Memory B cell (primary cell): Measurements from ENCODE around the gene FOXK2.
A peak's percentile ranks its signal among the peaks of the same experiment; 100 is the strongest.

Experiments
- ATAC-seq: fragments of 150-1000 bp; cut with Tn5 transposase; 2 replicates; pipeline ENCODE4 v1.10.0; 2021; ENCODE audit warnings: low read depth, mild to moderate bottlenecking, moderate library complexity
- DNase-seq, 2 donors: peaks; one replicate each; pipeline ENCODE4 v3.0.0; 2022; ENCODE audit warnings: low spot score in 2 of 2
- H3K27ac Mint-ChIP-seq: one replicate; pipeline ENCODE4 v1.8.0; 2022; ENCODE audit warnings: mild to moderate bottlenecking, moderate library complexity, mixed read lengths
- H3K27me3 Mint-ChIP-seq: one replicate; pipeline ENCODE4 v1.8.0; 2022; ENCODE audit warnings: mixed read lengths
- H3K36me3 Mint-ChIP-seq: one replicate; pipeline ENCODE4 v1.8.0; 2022; ENCODE audit warnings: mild to moderate bottlenecking, mixed read lengths
- H3K4me1 Mint-ChIP-seq: one replicate; pipeline ENCODE4 v1.8.0; 2022; ENCODE audit warnings: mixed read lengths
- H3K4me3 Mint-ChIP-seq: one replicate; pipeline ENCODE4 v1.8.0; 2022; ENCODE audit warnings: mild to moderate bottlenecking, moderate library complexity, mixed read lengths
- H3K9me3 Mint-ChIP-seq: one replicate; pipeline ENCODE4 v1.8.0; 2022; ENCODE audit warnings: mixed read lengths

FOXK2 gene

DNA sequence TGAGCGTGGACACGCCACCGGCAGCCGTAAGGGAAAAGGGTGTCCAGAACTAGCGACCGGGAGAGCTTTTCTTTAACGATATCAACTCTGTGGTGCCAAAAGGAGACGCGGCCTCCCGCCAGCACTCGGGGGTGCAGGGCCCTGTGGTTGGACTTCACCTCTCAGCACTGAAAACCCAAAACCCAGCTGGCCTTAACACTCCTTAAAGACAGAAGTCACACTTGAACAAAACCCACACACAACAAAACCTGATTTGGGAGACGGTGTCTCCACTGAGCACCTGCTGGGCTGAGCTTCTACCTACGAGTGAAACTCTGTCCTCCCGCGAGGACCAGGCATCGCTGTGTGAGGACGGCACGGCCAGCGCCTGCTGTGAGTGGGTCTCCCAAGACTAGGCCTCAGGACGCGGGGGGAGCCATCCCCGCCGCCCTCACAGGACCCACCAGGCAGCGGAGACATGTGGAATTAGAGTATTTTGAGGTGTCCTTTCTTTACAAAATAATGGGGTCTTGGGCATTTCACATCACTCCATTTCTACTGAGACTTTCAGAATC is 82.0 kb downstream of the FOXK2 start:
- peaks cover 17% of the 10 kb centered on the region for H3K4me1 Mint-ChIP-seq

DNA sequence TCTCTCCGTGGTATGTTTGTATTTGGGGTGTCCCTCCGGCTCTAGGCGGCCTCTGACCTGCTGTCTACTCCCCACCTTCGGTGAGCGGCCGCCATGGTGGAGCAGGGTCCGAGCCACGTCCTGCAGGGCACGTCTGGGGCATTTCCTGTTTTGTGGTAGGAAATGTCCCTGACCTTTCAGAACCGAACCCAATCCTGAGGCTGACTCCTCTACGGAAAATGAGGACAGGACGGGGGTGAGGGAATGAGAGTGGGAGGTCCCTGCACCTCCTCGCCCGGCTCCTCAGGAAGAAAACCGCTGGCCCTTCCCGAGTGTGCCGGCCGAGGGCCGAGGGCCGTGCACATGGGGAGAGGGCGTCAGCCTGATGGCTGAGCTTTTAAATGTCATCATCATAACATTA is 83.0 kb downstream of the FOXK2 start:
- no peak overlapping the region for H3K4me3 Mint-ChIP-seq
- peaks cover 17% of the 10 kb centered on the region for H3K4me1 Mint-ChIP-seq
- H3K9me3 Mint-ChIP-seq = no peaks in the 10 kb centered on the region
- no peak overlapping the region for H3K27ac Mint-ChIP-seq
- ATAC-seq (no peak), DNase-seq (no peak)
- H3K36me3 Mint-ChIP-seq = peaks cover 23% of the 10 kb centered on the region
- H3K27me3 Mint-ChIP-seq = no peaks in the 10 kb centered on the region

More for the DNA sequence above, 82.0 kb downstream of the FOXK2 start:
- DNase-seq (no peak), ATAC-seq (no peak)
- no peak overlapping the region for H3K27ac Mint-ChIP-seq
- H3K27me3 Mint-ChIP-seq = no peaks in the 10 kb centered on the region
- H3K9me3 Mint-ChIP-seq = no peaks in the 10 kb centered on the region
- H3K4me3 Mint-ChIP-seq = no peak overlapping the region
- H3K36me3 Mint-ChIP-seq = peaks cover 21% of the 10 kb centered on the region

DNA sequence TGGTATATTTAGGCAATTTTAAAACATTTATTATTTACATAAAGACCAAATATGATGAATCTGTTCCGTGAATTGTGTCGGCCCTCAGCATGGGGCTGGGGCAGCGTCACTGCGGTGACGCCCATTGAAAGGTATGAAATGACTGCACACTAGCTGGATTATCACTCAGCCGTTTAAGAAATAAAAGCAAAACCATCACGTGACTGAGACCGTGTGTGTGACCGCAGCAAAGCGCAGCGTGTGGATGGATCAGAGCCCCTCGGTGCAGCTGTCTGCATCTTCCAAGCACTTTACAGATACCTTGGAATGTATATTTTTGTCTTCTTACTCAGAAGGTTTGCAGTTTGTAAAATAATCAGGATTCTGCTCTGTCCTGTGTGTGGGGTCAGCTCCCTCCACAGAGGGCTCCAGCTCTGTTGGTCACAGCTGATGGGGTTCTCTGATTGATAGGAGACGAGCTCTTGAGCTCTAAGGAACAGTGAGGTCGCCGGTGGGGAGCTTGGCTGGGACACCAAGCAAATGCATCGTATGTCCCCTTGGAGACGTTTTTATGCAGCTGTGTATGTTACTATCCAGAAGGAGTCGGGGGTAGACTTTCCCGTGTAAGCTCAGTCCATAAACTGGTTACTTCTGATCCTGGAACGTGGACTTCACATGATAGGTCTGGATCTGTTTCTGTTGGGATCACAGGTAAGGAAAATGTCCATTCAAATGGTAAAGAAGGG is 83.6 kb downstream of the FOXK2 start:
- H3K4me1 Mint-ChIP-seq = peaks cover 17% of the 10 kb centered on the region
- H3K4me3 Mint-ChIP-seq = no peak overlapping the region
- no peaks in the 10 kb centered on the region for H3K27me3 Mint-ChIP-seq
- DNase-seq (no peak), ATAC-seq (peak; percentile 21)
- peaks cover 23% of the 10 kb centered on the region for H3K36me3 Mint-ChIP-seq
- H3K27ac Mint-ChIP-seq = peak overlapping the region; percentile 75
- no peaks in the 10 kb centered on the region for H3K9me3 Mint-ChIP-seq

GRCh38 chr17:82603981-82604448 is 84.5 kb downstream of the FOXK2 start:
- no peak overlapping the region for H3K4me3 Mint-ChIP-seq
- H3K36me3 Mint-ChIP-seq = peaks cover 27% of the 10 kb centered on the region
- no peak for DNase-seq
- H3K4me1 Mint-ChIP-seq = peaks cover 17% of the 10 kb centered on the region
- peak; percentile 57 for ATAC-seq
- no peaks in the 10 kb centered on the region for H3K9me3 Mint-ChIP-seq
- H3K27ac Mint-ChIP-seq = peak overlapping the region; percentile 75
- H3K27me3 Mint-ChIP-seq = no peaks in the 10 kb centered on the region

- no peak for DNase-seq
- ATAC-seq = no peak
- peaks cover 30% of the 10 kb centered on the region for H3K36me3 Mint-ChIP-seq
- H3K4me1 Mint-ChIP-seq = peaks cover 16% of the 10 kb centered on the region
- no peaks in the 10 kb centered on the region for H3K9me3 Mint-ChIP-seq
- H3K4me3 Mint-ChIP-seq = no peak overlapping the region
- no peaks in the 10 kb centered on the region for H3K27me3 Mint-ChIP-seq
- H3K27ac Mint-ChIP-seq = peak overlapping the region; percentile 75
Observed at GRCh38 chr17:82604532-82604931, 85.0 kb downstream of the FOXK2 start.

DNA sequence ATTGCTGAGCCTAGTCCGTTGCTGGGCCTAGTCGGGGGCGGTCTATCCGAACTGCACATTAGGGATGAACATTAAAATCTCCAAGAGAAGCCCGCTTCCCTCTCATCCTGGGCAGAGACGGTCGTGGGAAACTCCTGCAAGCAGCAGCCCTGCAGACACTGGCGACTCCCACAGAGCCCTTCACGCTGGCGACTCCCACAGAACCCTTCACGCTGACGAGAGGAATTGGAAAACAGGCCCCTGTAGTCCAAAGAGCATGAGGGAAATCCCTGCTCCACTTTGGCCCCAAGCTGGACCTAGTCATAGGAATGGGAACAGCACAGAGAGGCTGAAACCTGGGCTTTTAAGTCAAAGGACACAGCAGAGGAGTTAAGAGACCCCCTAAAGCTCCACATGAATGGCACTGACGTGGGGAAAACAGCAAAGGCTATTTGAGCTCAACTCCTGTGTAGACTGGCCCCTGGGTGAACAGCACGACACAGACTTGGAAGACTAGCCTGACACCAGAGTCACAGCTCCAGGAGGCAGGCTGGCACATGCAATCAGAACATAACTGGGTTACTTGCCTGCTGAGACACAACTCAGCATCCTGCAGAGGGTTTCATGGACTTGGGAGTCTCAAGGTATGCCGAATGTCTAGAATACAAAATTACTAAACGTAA is 86.5 kb downstream of the FOXK2 start:
- ATAC-seq (no peak), DNase-seq (no peak)
- Mint-ChIP-seq H3K4me1 (peaks cover 8% of the 10 kb centered on the region), H3K4me3 (no peak overlapping the region), H3K27me3 (no peaks in the 10 kb centered on the region), H3K27ac (no peak overlapping the region), H3K9me3 (no peaks in the 10 kb centered on the region), H3K36me3 (peaks cover 33% of the 10 kb centered on the region)

GRCh38 chr17:82608816-82609215 is 89.3 kb downstream of the FOXK2 start:
- Mint-ChIP-seq H3K4me1 (peaks cover 2% of the 10 kb centered on the region), H3K27me3 (no peaks in the 10 kb centered on the region), H3K4me3 (no peak overlapping the region), H3K27ac (no peak overlapping the region), H3K36me3 (peaks cover 29% of the 10 kb centered on the region), H3K9me3 (no peaks in the 10 kb centered on the region)
- DNase-seq (no peak), ATAC-seq (no peak)

- ATAC-seq = no peak
- no peaks in the 10 kb centered on the region for H3K27me3 Mint-ChIP-seq
- H3K9me3 Mint-ChIP-seq = no peaks in the 10 kb centered on the region
- H3K4me3 Mint-ChIP-seq = no peak overlapping the region
- no peaks in the 10 kb centered on the region for H3K4me1 Mint-ChIP-seq
- H3K36me3 Mint-ChIP-seq = peaks cover 27% of the 10 kb centered on the region
- no peak for DNase-seq
- peak overlapping the region; percentile 50 for H3K27ac Mint-ChIP-seq
Observed at GRCh38 chr17:82609655-82610054, 90.1 kb downstream of the FOXK2 start.

DNA sequence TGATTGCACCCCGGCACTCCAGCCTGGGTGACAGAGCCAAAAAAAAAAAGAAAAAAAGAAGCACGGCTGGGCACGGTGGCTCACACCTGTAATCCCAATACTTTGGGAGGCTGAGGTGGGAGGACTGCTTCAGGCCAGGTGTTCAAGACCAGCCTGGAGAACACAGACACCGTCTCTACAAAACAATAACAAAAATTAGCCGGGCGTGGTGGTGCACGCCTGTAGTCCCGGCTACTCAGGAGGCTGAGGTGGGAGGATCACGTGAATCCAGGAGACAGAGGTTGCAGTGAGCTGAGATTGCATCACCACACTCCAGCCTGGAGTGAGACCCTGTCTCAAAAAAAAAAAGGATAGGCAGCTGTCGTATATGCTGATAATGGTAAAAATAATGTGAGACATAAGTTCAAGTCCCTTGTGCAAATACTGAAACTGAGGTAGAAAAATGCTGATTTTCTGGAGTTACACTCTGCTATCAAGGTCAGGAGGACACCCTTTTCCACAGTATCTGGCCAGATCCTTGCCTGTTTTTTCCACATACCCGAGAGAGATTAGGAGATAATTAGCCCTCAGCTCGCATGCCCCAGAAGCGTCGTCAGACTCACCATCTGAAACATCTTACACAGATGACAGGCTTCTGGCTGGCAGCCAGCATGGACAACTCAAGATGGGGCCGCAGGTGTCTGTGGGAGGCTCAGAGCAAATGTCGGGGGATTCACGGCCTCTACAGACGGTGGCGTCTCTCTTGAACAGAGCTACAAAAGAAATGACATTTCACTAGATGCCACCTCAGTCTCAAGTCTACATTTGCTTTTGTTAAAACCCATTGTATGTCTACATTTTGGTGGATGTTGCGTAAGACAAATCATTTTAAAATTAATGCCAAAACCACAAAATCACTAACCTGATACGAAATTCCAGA is 91.9 kb downstream of the FOXK2 start:
- no peak overlapping the region for H3K4me3 Mint-ChIP-seq
- no peak overlapping the region for H3K27ac Mint-ChIP-seq
- DNase-seq = no peak
- H3K4me1 Mint-ChIP-seq = no peaks in the 10 kb centered on the region
- H3K9me3 Mint-ChIP-seq = no peaks in the 10 kb centered on the region
- no peaks in the 10 kb centered on the region for H3K27me3 Mint-ChIP-seq
- no peak for ATAC-seq
- peaks cover 33% of the 10 kb centered on the region for H3K36me3 Mint-ChIP-seq

DNA sequence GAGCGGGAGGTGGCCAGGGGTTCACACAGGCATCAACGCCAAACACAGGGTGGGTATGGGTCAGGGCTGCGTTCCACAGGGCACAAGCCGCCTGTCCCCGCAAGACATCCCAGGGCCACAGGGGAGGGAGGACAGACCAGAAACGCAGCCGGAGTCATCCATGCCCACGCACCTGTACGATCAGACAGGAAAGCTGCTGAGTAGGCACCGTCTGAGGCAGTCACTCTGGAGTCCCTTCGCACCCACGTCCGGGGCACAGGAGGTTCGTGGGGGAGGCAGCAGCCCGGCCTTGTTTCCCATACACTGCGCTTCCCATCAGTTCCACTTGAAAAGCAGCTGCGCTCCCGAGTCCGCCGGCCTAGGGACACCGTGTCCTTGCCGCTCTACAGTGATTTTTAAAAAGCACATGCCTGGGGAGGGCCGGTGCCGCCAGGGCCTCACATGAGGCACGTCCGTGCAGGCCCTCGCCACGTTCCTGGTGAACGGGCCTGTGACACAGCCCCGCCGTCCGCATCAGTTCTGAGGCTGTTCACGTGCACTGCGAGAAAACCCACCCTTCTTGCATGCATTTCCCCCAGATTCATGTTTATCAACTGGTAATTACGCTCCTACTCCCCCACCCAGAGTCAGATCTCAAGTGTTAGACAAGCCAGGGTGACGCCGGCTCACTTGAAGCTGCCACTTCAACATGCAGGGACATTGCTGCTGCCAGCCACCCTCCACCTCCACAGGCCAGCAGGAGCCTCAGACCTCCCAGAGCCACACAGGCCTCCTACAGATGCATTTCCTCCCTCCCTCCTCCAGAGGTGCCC is 94.0 kb downstream of the FOXK2 start:
- Mint-ChIP-seq H3K4me1 (no peaks in the 10 kb centered on the region), H3K4me3 (no peak overlapping the region), H3K27ac (no peak overlapping the region), H3K36me3 (peaks cover 30% of the 10 kb centered on the region), H3K27me3 (no peaks in the 10 kb centered on the region), H3K9me3 (no peaks in the 10 kb centered on the region)
- ATAC-seq (no peak), DNase-seq (no peak)

DNA sequence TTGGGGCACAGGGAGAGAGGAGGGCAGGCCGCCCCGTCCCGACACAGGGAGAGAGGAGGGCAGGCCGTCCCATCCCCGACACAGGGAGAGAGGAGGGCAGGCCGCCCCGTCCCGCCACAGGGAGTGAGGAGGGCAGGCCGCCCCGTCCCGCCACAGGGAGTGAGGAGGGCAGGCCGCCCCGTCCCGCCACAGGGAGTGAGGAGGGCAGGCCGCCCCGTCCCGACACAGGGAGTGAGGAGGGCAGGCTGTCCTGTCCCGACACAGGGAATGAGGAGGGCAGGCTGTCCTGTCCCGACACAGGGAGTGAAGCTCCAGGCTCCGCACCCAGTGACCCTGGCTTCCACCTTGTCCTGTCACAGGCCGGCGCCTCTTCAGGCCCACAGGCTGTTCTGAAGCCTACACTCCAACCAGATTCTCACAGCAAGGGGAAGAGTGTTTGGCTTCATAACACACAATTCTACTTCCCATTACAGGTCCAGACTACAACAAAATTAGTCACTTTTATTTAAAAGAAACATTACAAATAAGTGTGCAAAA is 94.6 kb downstream of the FOXK2 start:
- H3K4me3 Mint-ChIP-seq = no peak overlapping the region
- ATAC-seq = no peak
- H3K4me1 Mint-ChIP-seq = no peaks in the 10 kb centered on the region
- no peaks in the 10 kb centered on the region for H3K9me3 Mint-ChIP-seq
- DNase-seq = no peak
- no peaks in the 10 kb centered on the region for H3K27me3 Mint-ChIP-seq
- H3K27ac Mint-ChIP-seq = no peak overlapping the region
- peaks cover 34% of the 10 kb centered on the region for H3K36me3 Mint-ChIP-seq

DNA sequence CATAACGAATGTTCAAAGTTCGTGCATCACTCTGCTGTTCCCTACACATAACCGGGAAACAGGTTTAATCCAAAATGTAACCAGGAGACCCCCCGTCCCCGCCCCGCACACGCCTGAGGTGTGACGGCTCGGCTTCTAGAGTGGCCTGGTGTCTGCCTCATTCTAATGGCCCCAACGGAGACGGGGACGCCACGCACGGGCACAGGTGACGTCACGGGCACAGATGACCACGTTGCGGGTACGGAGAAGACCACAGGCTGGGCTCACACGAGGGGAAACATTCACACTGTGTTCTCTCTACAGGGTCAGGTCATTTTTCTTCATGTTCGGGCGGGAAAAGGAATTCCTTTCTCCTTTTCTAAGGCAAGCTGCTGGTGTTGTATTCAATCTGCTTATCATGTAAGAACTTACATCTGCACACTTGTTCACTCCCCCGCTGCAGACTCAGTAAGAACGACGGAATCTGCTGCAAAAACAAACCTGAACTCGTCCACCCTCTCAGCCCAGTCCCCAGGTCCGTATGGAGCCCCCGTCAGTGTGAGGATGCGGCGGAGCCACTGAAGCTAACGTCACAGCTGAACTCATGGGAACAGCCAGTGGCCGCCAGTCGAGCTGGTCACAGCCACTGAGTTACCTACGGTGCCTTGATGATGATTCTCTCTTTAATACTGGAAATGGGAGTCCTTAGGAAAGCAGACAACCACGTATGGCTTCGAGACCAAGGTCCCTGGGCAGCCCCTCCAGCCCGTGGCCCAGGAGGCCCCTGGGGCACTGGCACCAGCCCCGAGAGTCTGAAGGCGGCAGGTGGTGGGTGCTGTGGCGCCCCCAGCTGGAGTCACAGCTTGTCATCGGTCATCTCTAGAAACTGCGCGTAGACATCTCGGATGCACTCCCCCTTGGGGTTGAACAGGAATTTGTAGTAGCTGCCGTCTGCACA is 95.8 kb downstream of the FOXK2 start:
- H3K27ac Mint-ChIP-seq = no peak overlapping the region
- ATAC-seq (no peak), DNase-seq (no peak)
- no peaks in the 10 kb centered on the region for H3K4me1 Mint-ChIP-seq
- no peak overlapping the region for H3K4me3 Mint-ChIP-seq
- no peaks in the 10 kb centered on the region for H3K9me3 Mint-ChIP-seq
- peaks cover 31% of the 10 kb centered on the region for H3K36me3 Mint-ChIP-seq
- no peaks in the 10 kb centered on the region for H3K27me3 Mint-ChIP-seq
